ENCODE data around the gene SPATA46.

The SPATA46 gene

DNA sequence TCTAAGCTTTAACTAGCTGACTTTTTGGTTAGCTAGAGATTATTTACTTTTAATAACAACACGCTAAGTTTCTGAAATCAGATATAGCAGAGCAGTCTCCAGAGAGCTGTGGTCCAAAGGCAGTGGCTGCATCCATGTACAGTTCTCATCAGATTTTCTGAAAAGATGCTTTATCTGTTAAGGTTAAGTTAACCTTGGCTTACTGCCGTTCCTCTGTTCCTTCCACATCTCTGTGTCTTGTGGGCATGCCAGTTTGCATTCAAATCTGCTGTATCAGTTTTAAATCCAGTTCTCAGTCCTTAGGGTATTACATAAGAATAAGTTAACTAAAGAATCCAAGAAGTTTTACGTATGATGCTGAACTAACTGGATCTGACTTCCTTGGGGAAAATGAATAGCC is 46.8 kb downstream of the SPATA46 start:
- H3K36me3 ChIP-seq (ENCODE audit: insufficient read depth, low read length) = no peaks in the 10 kb centered on the region
- no peaks in the 10 kb centered on the region for H3K27me3 ChIP-seq (ENCODE audit: insufficient read depth, low read length)
- no peak overlapping the region for H2AFZ ChIP-seq (ENCODE audit: low read length, unreplicated experiment)

DNA sequence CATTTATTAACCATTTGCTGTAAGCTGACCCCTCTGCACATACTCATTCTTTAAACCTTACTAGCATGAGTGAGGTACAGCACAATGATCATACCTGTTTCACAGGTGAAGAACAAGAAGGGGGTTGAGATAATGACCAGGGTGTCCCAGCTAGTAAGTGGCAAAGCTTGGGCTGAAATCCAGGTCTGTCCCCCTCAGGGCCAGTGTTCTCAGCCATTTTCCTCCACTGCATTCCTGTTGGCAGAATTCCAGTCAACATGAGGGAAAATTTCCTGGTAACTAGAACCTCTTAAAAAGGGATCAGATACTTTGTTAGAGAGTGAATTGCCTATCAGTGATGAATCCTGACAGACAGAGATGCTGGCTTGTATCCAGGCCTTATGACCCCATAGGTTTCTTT is 48.1 kb downstream of the SPATA46 start:
- no peak overlapping the region for H3K4me3 ChIP-seq (ENCODE audit: low read depth, low read length)
- peaks cover 26% of the 10 kb centered on the region for H3K4me1 ChIP-seq (ENCODE audit: control insufficient read depth, insufficient read depth, low read length, unreplicated experiment)
- H3K27ac ChIP-seq (ENCODE audit: low read depth, low read length) = no peak overlapping the region
- H3K27me3 ChIP-seq (ENCODE audit: insufficient read depth, low read length) = no peaks in the 10 kb centered on the region
- H2AFZ ChIP-seq (ENCODE audit: low read length, unreplicated experiment) = no peak overlapping the region
- H3K79me2 ChIP-seq (ENCODE audit: control insufficient read depth, insufficient read depth, low read length, unreplicated experiment) = no peaks in the 10 kb centered on the region
- H3K36me3 ChIP-seq (ENCODE audit: insufficient read depth, low read length) = no peaks in the 10 kb centered on the region

More for the DNA sequence above, 46.8 kb downstream of the SPATA46 start:
- no peak overlapping the region for H3K4me3 ChIP-seq (ENCODE audit: low read depth, low read length)
- peaks cover 26% of the 10 kb centered on the region for H3K4me1 ChIP-seq (ENCODE audit: control insufficient read depth, insufficient read depth, low read length, unreplicated experiment)
- H3K79me2 ChIP-seq (ENCODE audit: control insufficient read depth, insufficient read depth, low read length, unreplicated experiment) = no peaks in the 10 kb centered on the region
- H3K27ac ChIP-seq (ENCODE audit: low read depth, low read length) = no peak overlapping the region

DNA sequence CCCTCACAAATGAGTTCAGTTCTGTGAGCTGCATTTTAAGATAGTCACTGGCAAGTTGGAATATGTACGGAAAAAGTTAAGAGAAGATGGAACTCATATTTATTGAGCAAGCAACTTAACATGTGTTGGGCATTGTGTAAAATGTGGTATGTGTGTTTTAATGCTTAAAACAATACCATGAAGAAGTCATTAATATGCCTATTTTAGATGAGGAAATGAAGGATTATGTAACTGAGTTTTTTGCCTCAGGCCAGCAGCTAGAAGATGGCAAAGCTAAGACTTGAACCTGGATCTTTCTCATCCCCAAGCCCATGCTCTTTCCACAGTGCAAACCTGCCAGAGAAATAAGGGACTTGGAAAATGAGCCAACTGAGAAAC is 48.9 kb downstream of the SPATA46 start:
- Histone ChIP-seq H3K79me2 (ENCODE audit: control insufficient read depth, insufficient read depth, low read length, unreplicated experiment) (no peaks in the 10 kb centered on the region), H3K4me3 (ENCODE audit: low read depth, low read length) (no peak overlapping the region), H3K4me1 (ENCODE audit: control insufficient read depth, insufficient read depth, low read length, unreplicated experiment) (peaks cover 26% of the 10 kb centered on the region), H3K36me3 (ENCODE audit: insufficient read depth, low read length) (no peaks in the 10 kb centered on the region), H3K27ac (ENCODE audit: low read depth, low read length) (no peak overlapping the region), H3K27me3 (ENCODE audit: insufficient read depth, low read length) (no peaks in the 10 kb centered on the region), H2AFZ (ENCODE audit: low read length, unreplicated experiment) (no peak overlapping the region)

DNA sequence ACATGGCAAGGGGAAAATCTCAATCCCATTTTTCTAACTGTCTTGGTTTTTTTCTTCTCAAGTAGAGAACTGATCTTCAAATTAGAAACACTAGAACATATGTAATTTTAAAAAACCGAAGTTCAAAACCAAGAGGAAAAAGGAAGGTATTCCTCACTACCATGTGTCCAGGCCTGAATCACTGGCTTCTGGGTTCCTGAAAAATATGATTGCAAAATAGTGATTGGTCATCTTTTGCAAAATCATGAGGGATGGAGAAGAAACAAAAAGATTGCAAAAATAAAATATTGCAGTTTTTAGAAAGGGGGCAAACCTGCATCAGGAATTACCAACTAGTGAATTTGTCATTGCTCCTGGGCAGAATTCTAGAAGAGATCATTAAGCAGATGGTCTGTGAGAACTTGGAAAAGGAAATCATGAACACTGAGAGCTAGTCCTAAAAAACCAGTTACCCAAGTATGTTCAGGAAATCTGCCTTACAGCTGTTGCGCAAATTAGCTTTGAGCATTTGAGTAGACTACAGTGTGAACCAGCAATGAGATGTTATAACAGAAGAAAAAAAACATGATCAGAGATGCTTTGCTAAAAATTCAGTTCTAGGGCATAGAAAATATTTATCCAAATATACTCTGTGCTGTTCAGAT is 49.4 kb downstream of the SPATA46 start:
- no peaks in the 10 kb centered on the region for H3K27me3 ChIP-seq (ENCODE audit: insufficient read depth, low read length)
- H3K4me3 ChIP-seq (ENCODE audit: low read depth, low read length) = no peak overlapping the region
- H3K36me3 ChIP-seq (ENCODE audit: insufficient read depth, low read length) = no peaks in the 10 kb centered on the region
- H3K27ac ChIP-seq (ENCODE audit: low read depth, low read length) = 0 out of 2 replicates have a peak overlapping the region, but pooled peaks have one; percentile 0
- H3K4me1 ChIP-seq (ENCODE audit: control insufficient read depth, insufficient read depth, low read length, unreplicated experiment) = peaks cover 26% of the 10 kb centered on the region
- H2AFZ ChIP-seq (ENCODE audit: low read length, unreplicated experiment) = no peak overlapping the region
- H3K79me2 ChIP-seq (ENCODE audit: control insufficient read depth, insufficient read depth, low read length, unreplicated experiment) = no peaks in the 10 kb centered on the region

DNA sequence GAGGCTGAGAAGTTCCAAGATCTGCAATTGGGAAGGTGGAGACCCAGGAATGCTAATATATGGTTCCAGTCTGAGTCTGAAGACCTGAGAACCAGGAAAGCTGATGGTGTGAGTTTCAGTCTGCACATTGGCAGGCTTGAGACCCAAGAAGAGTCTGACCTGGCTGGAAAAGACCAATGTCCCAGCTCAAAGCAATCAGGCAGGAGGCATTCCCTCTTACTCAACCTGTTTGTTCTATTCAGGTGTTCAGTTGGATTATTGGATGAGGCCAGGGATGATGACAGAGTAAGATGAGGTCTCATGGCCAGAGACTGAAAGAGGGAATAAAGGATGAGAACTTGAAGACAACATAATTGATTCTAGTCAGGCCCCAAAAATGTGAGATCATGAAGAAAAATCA is 50.1 kb downstream of the SPATA46 start:
- Histone ChIP-seq H3K4me3 (ENCODE audit: low read depth, low read length) (no peak overlapping the region), H3K4me1 (ENCODE audit: control insufficient read depth, insufficient read depth, low read length, unreplicated experiment) (peaks cover 26% of the 10 kb centered on the region), H3K27ac (ENCODE audit: low read depth, low read length) (no peak overlapping the region), H3K79me2 (ENCODE audit: control insufficient read depth, insufficient read depth, low read length, unreplicated experiment) (no peaks in the 10 kb centered on the region), H2AFZ (ENCODE audit: low read length, unreplicated experiment) (no peak overlapping the region), H3K27me3 (ENCODE audit: insufficient read depth, low read length) (no peaks in the 10 kb centered on the region), H3K36me3 (ENCODE audit: insufficient read depth, low read length) (no peaks in the 10 kb centered on the region)

DNA sequence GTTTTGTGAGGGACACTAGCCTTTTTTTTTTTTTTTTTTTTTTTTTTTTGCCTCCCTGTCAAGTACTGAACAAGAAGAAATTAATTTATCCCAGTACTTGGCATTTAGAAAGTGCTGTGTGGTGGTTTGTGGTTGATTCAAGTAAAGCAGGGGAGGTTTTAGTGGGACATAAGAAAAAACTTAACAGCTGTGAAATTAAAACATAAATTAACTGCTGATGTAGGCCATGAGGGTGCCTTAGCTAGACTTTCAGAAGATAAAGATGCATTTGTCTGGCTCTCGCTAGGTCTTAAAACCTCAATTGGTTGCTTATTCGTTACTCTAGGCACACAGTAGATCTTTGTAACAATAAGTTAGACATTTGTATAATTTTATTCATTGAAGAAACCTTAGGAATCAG is 52.3 kb downstream of the SPATA46 start:
- Histone ChIP-seq H3K79me2 (ENCODE audit: control insufficient read depth, insufficient read depth, low read length, unreplicated experiment) (no peaks in the 10 kb centered on the region), H3K27ac (ENCODE audit: low read depth, low read length) (no peak overlapping the region), H3K4me1 (ENCODE audit: control insufficient read depth, insufficient read depth, low read length, unreplicated experiment) (peaks cover 19% of the 10 kb centered on the region)

More for the DNA sequence above, 52.3 kb downstream of the SPATA46 start:
- Histone ChIP-seq H3K4me3 (ENCODE audit: low read depth, low read length) (no peak overlapping the region), H3K36me3 (ENCODE audit: insufficient read depth, low read length) (no peaks in the 10 kb centered on the region), H3K27me3 (ENCODE audit: insufficient read depth, low read length) (no peaks in the 10 kb centered on the region), H2AFZ (ENCODE audit: low read length, unreplicated experiment) (no peak overlapping the region)
